Neural cell (in vitro differentiated cells): Measurements from ENCODE around the gene CCNE1.

Experiments
- MXI1 ChIP-seq: fragments of 450-650 bp; conservative IDR thresholded peaks from 2 replicates; pipeline ENCODE4 v1.6.1; 2014; ENCODE audit warnings: antibody characterized with exemption, mild to moderate bottlenecking; ENCODE audit not compliant: poor library complexity, severe bottlenecking
- TAF1 ChIP-seq: IDR thresholded peaks from 2 replicates; pipeline ENCODE4 v1.6.1; 2012; ENCODE audit warnings: low read depth
- TF ChIP-seq, protein P1 (sequence below): fragments of 450-650 bp; IDR thresholded peaks from 2 replicates; pipeline ENCODE4 v1.5.1; 2014; ENCODE audit warnings: antibody characterized with exemption, mild to moderate bottlenecking, moderate library complexity; ENCODE audit not compliant: poor library complexity, severe bottlenecking
- TF ChIP-seq, protein P2 (sequence below): IDR thresholded peaks from 2 replicates; pipeline ENCODE4 v1.6.1; 2012; ENCODE audit warnings: borderline replicate concordance

DNA sequence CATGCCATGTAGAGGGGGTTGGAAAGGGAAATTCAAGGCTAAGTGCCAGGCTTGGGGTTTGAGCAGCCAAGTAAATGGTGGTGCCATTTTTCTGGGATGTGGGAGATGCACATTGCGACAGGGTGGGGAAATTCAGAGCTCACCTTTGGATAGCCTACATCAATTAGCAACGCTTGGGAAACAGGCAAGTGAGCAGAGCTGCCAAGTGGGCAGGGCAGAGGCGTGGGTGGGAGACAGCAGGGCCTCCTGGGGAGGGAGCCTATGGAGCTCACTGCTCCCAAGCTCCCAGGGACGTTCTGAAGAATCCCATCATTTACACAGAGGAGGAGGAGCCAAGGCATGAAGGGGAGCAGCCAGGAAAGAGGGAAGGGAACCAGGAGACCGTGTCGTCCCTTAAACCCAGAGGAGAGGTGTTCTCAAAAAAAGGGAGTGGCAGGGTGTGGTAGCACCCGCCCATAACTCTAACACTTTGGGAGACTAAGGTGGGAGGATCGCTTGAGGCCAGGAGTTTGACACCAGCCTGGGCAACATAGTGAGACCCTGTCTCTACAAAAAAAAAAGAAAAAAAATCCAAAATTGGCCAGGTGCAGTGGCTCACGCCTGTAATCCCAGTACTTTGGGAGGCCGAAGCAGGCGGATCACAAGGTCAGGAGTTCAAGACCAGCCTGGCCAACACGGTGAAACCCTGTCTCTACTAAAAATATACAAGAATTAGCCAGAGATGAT lies 11.5 kb upstream of the CCNE1 start:
- TF ChIP-seq, protein P1, sequence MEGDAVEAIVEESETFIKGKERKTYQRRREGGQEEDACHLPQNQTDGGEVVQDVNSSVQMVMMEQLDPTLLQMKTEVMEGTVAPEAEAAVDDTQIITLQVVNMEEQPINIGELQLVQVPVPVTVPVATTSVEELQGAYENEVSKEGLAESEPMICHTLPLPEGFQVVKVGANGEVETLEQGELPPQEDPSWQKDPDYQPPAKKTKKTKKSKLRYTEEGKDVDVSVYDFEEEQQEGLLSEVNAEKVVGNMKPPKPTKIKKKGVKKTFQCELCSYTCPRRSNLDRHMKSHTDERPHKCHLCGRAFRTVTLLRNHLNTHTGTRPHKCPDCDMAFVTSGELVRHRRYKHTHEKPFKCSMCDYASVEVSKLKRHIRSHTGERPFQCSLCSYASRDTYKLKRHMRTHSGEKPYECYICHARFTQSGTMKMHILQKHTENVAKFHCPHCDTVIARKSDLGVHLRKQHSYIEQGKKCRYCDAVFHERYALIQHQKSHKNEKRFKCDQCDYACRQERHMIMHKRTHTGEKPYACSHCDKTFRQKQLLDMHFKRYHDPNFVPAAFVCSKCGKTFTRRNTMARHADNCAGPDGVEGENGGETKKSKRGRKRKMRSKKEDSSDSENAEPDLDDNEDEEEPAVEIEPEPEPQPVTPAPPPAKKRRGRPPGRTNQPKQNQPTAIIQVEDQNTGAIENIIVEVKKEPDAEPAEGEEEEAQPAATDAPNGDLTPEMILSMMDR: no peak
- TF ChIP-seq MXI1 (no peak), TAF1 (no peak)
- TF ChIP-seq, protein P2, sequence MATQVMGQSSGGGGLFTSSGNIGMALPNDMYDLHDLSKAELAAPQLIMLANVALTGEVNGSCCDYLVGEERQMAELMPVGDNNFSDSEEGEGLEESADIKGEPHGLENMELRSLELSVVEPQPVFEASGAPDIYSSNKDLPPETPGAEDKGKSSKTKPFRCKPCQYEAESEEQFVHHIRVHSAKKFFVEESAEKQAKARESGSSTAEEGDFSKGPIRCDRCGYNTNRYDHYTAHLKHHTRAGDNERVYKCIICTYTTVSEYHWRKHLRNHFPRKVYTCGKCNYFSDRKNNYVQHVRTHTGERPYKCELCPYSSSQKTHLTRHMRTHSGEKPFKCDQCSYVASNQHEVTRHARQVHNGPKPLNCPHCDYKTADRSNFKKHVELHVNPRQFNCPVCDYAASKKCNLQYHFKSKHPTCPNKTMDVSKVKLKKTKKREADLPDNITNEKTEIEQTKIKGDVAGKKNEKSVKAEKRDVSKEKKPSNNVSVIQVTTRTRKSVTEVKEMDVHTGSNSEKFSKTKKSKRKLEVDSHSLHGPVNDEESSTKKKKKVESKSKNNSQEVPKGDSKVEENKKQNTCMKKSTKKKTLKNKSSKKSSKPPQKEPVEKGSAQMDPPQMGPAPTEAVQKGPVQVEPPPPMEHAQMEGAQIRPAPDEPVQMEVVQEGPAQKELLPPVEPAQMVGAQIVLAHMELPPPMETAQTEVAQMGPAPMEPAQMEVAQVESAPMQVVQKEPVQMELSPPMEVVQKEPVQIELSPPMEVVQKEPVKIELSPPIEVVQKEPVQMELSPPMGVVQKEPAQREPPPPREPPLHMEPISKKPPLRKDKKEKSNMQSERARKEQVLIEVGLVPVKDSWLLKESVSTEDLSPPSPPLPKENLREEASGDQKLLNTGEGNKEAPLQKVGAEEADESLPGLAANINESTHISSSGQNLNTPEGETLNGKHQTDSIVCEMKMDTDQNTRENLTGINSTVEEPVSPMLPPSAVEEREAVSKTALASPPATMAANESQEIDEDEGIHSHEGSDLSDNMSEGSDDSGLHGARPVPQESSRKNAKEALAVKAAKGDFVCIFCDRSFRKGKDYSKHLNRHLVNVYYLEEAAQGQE: no peak
